Endothelial cell of umbilical vein (primary cell): Measurements from ENCODE around the gene MEIOB. TPM values are rescaled to one million over a fixed set of nuclear protein-coding genes. Genes with fewer than 3 reads are reported as not detected.

Experiments used
- BruUV-seq: library from RNA; stranded (reverse); fragments of 400-500 nt; replicated peaks from 2 replicates; lab custom pipeline; 2021; lab: Mats Ljungman, UMichigan
- CTCF ChIA-PET: fragments of 300-600, 350-600 bp; sonication (Branson Sonifier 250); formaldehyde crosslinking; loops from one replicate; lab custom pipeline; 2021; ENCODE audit warnings: antibody characterized with exemption, inconsistent platforms; lab: Charles Lee
- POLR2A ChIA-PET: fragments of 300-600, 350-600 bp; sonication (Branson Sonifier 250); formaldehyde crosslinking; loops from one replicate; lab custom pipeline; 2021; ENCODE audit warnings: antibody characterized with exemption, inconsistent platforms; lab: Charles Lee
- DNase-seq: peaks from one replicate; pipeline ENCODE4 v3.0.0-alpha.2; 2011; ENCODE audit warnings: low read depth, low spot score
- FAIRE-seq: peaks from 2 replicates; lab custom pipeline; 2011; peaks lifted over from hg19 to GRCh38; lab: Jason Lieb, UNC
- H2AFZ ChIP-seq: 2 replicates; pipeline ENCODE4 v1.6.0; 2012; ENCODE audit warnings: low read depth, low read length, control low read depth, inconsistent platforms
- H3K27ac ChIP-seq: 2 replicates; pipeline ENCODE4 v1.5.1; 2011; ENCODE audit warnings: low read depth, mild to moderate bottlenecking, control low read depth, low read length, moderate library complexity; ENCODE audit not compliant: insufficient read depth
- H3K27me3 ChIP-seq, 2 experiments: 2 replicates each; pipeline versions ENCODE4 v1.6.0 to v1.6.1; 2011; ENCODE audit warnings: low read length in 2 of 2, mixed read lengths in 1 of 2; ENCODE audit not compliant: control insufficient read depth in 2 of 2, insufficient read depth in 2 of 2
- H3K36me3 ChIP-seq, 2 experiments: 2 replicates in 1 of 2; 3 replicates in 1 of 2; pipeline ENCODE4 v1.5.1; 2011; ENCODE audit warnings: low read length in 2 of 2, mild to moderate bottlenecking in 1 of 2, moderate library complexity in 1 of 2; ENCODE audit not compliant: control insufficient read depth in 2 of 2, insufficient read depth in 2 of 2; ENCODE audit errors: extremely low read depth in 1 of 2
- H3K4me1 ChIP-seq: 3 replicates; pipeline ENCODE4 v1.5.1; 2011; ENCODE audit warnings: mild to moderate bottlenecking, low read length; ENCODE audit not compliant: control insufficient read depth, insufficient read depth; ENCODE audit errors: extremely low read depth
- H3K4me2 ChIP-seq: 2 replicates; pipeline ENCODE4 v1.6.1; 2011; ENCODE audit warnings: low read length, control low read depth, mixed read lengths; ENCODE audit not compliant: insufficient read depth
- H3K4me3 ChIP-seq, 3 experiments: fragments of 200-600 bp in 1 of 3; sonication (generic), shearing (Covaris generic) in 1 of 3; replicated peaks in 1 of 3; 2 replicates each; pipeline ENCODE4 v1.5.1; 2011 to 2016; ENCODE audit warnings: control low read depth in 3 of 3, low read length in 3 of 3, mild to moderate bottlenecking in 2 of 3, inconsistent platforms in 1 of 3, low read depth in 1 of 3, moderate library complexity in 1 of 3; ENCODE audit not compliant: insufficient read depth in 1 of 3
- H3K79me2 ChIP-seq: 2 replicates; pipeline ENCODE4 v1.6.0; 2012; ENCODE audit warnings: low read length, inconsistent platforms; ENCODE audit not compliant: control insufficient read depth, insufficient read depth
- H3K9ac ChIP-seq: replicated peaks from 2 replicates; pipeline ENCODE3; 2011; ENCODE audit warnings: low read length, control low read depth; ENCODE audit not compliant: insufficient read depth; ENCODE audit errors: extremely low read depth
- H3K9me1 ChIP-seq: replicated peaks from 3 replicates; pipeline ENCODE4 v1.6.0; 2011; ENCODE audit warnings: mild to moderate bottlenecking, low read length; ENCODE audit not compliant: control insufficient read depth, insufficient read depth; ENCODE audit errors: extremely low read depth
- H3K9me3 ChIP-seq: replicated peaks from 2 replicates; pipeline ENCODE4 v1.5.1; 2012; ENCODE audit warnings: low read length, inconsistent platforms; ENCODE audit not compliant: control insufficient read depth, insufficient read depth
- H4K20me1 ChIP-seq: replicated peaks from 2 replicates; pipeline ENCODE3; 2011; ENCODE audit warnings: mild to moderate bottlenecking, low read length; ENCODE audit not compliant: control insufficient read depth, insufficient read depth; ENCODE audit errors: extremely low read depth
- CTCF ChIP-seq, 2 donors: IDR thresholded peaks; 1 replicate in 1 of 2; 2 replicates in 1 of 2; pipeline ENCODE4 v1.5.1; 2011; ENCODE audit warnings: low read length in 2 of 2, mild to moderate bottlenecking in 2 of 2, moderate library complexity in 2 of 2, control low read depth in 1 of 2, inconsistent platforms in 1 of 2, low read depth in 1 of 2; ENCODE audit not compliant: insufficient read depth in 1 of 2; ENCODE audit errors: extremely low read depth in 1 of 2
- EZH2 ChIP-seq: IDR thresholded peaks from 2 replicates; pipeline ENCODE4 v1.6.1; 2012; ENCODE audit warnings: borderline replicate concordance, low read depth, mild to moderate bottlenecking, moderate library complexity, low read length, inconsistent platforms; ENCODE audit not compliant: severe bottlenecking
- FOS ChIP-seq: IDR thresholded peaks from 2 replicates; pipeline ENCODE4 v1.6.1; 2011; ENCODE audit warnings: mild to moderate bottlenecking, low read length, moderate library complexity, borderline replicate concordance; ENCODE audit not compliant: insufficient read depth
- GATA2 ChIP-seq: IDR thresholded peaks from 2 replicates; pipeline ENCODE4 v1.7.0; 2011; ENCODE audit warnings: low read depth, mild to moderate bottlenecking, moderate library complexity, mixed read lengths, low read length; ENCODE audit not compliant: insufficient read length, insufficient read depth
- JUN ChIP-seq: IDR thresholded peaks from 2 replicates; pipeline ENCODE4 v1.6.1; 2011; ENCODE audit warnings: borderline replicate concordance, low read depth; ENCODE audit not compliant: insufficient read length, insufficient read depth
- MAX ChIP-seq: IDR thresholded peaks from 2 replicates; pipeline ENCODE4 v1.6.1; 2011; ENCODE audit not compliant: insufficient read depth, insufficient read length
- MYC ChIP-seq: IDR thresholded peaks from one replicate; pipeline ENCODE4 v1.6.1; 2011; ENCODE audit warnings: mild to moderate bottlenecking, low read depth, low read length
- POLR2A ChIP-seq: IDR thresholded peaks from 2 replicates; pipeline ENCODE4 v1.6.1; 2012; ENCODE audit warnings: low read depth, mild to moderate bottlenecking, control low read depth, low read length
- POLR2AphosphoS5 ChIP-seq: IDR thresholded peaks from 2 replicates; pipeline ENCODE4 v1.6.1; 2012; ENCODE audit warnings: low read depth, mild to moderate bottlenecking, control low read depth, low read length, moderate library complexity; ENCODE audit not compliant: insufficient read depth
- dilution Hi-C: fragments of 300-500 bp; cut with MboI; formaldehyde crosslinking; loops from one replicate; pipeline ENCODE4 v1.15.0; 2019; ENCODE audit warnings: low sequenced_read_pairs; ENCODE audit not compliant: extremely low pct_ligation_motif_present
- intact Hi-C: fragments of 100-400 bp; cut with micrococcal nuclease; formaldehyde crosslinking; loops from one replicate; pipeline ENCODE4 v1.10.0; 2022
- polyA plus RNA-seq, 4 experiments: library from polyadenylated mRNA; depleted of rRNA in 3 of 4; stranded (reverse) in 3 of 4; unstranded in 1 of 4; fragments of >200 nt; gene quantifications; 2 replicates each; pipeline versions ENCODE4 v1.2.1 to v1.2.3, GENCODE V29; 2011 to 2012; ENCODE audit warnings: missing spikeins in 1 of 4
- total RNA-seq: library from RNA; stranded (reverse); gene quantifications from 2 replicates; pipeline ENCODE4 v1.2.3, GENCODE V29; 2021

Gene MEIOB
- total and polyA plus RNA-seq, 2 donors (not counting 3 experiments of a cell fraction or from before 2014, with no cell fraction given) = 0.04 TPM; not detected in 1

DNA sequence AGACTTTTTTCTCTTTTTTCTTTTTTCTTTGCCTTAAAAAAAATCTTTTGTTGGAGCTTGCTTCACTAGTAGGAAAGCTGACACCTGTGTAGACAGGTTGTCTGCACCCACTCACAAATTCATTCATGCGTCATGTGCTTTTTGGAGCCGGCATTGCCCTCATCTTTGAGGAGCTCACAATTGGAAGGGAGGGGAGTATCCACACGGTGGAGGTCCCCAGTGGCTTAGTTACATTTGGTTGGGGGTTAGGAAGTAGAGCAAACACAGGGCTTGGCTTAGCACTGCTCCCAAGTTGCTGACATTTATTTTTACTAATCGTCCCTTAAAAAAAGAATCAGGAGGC, 18.7 kb upstream of the MEIOB start:
- CTCF ChIA-PET = interaction anchor here (1.2 to 2.2 kb wide), 4 partner anchors 11 to 25 kb away, joined by 3 to 5 read pairs (median 4); no protein-coding TSS in a partner anchor
- H3K9me3 ChIP-seq = no peaks in the 10 kb centered on the region
- no peak overlapping the region for H3K27ac ChIP-seq
- no peak for TF ChIP-seq MYC
- TF ChIP-seq EZH2 = no peak
- no peak for TF ChIP-seq FOS
- no peak for TF ChIP-seq CTCF (IDR thresholded peaks at IDR 0.05; ENCODE audit: extremely low read depth in 1 of 2, insufficient read depth in 1 of 2, low read depth in 1 of 2, low read length in 2 of 2)
- TF ChIP-seq JUN = no peak
- no peak for TF ChIP-seq GATA2
- no peak for TF ChIP-seq POLR2AphosphoS5
- no peak for TF ChIP-seq MAX
- TF ChIP-seq POLR2A = no peak
- DNase-seq (no peak), FAIRE-seq (no peak)
- no peak overlapping the region for H2AFZ ChIP-seq
- H4K20me1 ChIP-seq = no peaks in the 10 kb centered on the region
- H3K27me3 ChIP-seq = peaks cover 2 to 5% of the 10 kb centered on the region in 2 experiments
- no peak overlapping the region for H3K4me2 ChIP-seq
- intact Hi-C loops (no loop called here), dilution Hi-C loops (no loop called here)
- POLR2A ChIA-PET = no interaction called here
- no peaks in the 10 kb centered on the region for H3K4me1 ChIP-seq
- no peaks in the 10 kb centered on the region for H3K9me1 ChIP-seq
- H3K4me3 ChIP-seq = no peak overlapping the region
- H3K9ac ChIP-seq = no peak overlapping the region
- H3K79me2 ChIP-seq = no peaks in the 10 kb centered on the region
- H3K36me3 ChIP-seq = no peaks in the 10 kb centered on the region
- BruUV-seq = no TSS peak
